ENCODE measurements around the gene DCAF8L1. TPM values are rescaled to one million over a fixed set of nuclear protein-coding genes. Genes with fewer than 3 reads are reported as not detected.

The DCAF8L1 gene
- not detected for total RNA-seq
- not detected for polyA plus RNA-seq (ENCODE audit: insufficient read depth, low read depth, low replicate concordance)
- long read RNA-seq, donor 1 = 0 reads
- long read RNA-seq, donor 2 = 0 reads
- long read RNA-seq, donor 3 = 0 reads
- long read RNA-seq, donor 4 = 0 reads
- long read RNA-seq, donor 5 = 0 reads
- long read RNA-seq, donor 6 = 0 reads
- long read RNA-seq, donor 7 = 0 reads
- long read RNA-seq, donor 8 = 0 reads
- long read RNA-seq, donor 9 = 0 reads
- long read RNA-seq, donor 10 = 0 reads

DNA sequence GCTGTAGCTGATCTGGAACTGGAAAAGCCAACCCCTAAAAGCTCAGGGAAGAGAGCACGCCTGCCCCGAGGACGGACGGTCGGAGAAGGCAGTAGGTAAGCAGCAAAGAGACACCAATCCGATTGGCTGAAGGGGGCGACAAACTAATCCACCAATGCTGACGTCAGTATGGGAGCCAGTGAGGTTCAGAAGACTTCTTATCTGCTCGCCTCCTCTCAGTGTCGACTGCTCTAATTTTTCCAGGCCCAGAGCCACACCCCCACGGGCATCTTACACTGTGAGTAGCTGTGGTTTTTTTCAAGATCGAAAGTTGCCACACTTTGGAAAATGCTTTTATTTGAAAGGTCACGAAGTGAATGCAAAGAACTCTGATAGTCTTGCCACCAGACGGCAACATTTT, at the start of gene DCAF8L1:
DCAF8L1 (minus strand) TSS at position 101 of the 400 bp plus-strand sequence. CDS start 115 bp downstream, outside the sequence.
- Histone ChIP-seq H3K27me3 (ENCODE audit: control insufficient read depth, insufficient read depth, low read length) (no peaks in the 10 kb centered on the region), H3K9ac (ENCODE audit: low read length in 3 of 3) (no peak within 1 kb of the TSS), H3K27ac (ENCODE audit: low read depth in 2 of 2, low read length in 2 of 2) (no peak within 1 kb of the TSS), H3K4me1 (ENCODE audit: control insufficient read depth in 2 of 3, insufficient read depth in 2 of 3, low read depth in 1 of 3, low read length in 3 of 3) (no peaks in the 10 kb centered on the region), H3K9me3 (ENCODE audit: control insufficient read depth in 2 of 3, insufficient read depth in 1 of 3, low read length in 3 of 3) (no peaks in the 10 kb centered on the region), H3K4me3 (ENCODE audit: low read length in 3 of 3) (no peak within 1 kb of the TSS), H3K36me3 (ENCODE audit: control insufficient read depth in 2 of 3, insufficient read depth in 3 of 3, low read length in 3 of 3) (no peaks in the 10 kb centered on the region)
- intact Hi-C loops (cut with DNase I) = no loop called here
- FAIRE-seq (no peak), DNase-seq (no peak)
- TF ChIP-seq, protein P1, sequence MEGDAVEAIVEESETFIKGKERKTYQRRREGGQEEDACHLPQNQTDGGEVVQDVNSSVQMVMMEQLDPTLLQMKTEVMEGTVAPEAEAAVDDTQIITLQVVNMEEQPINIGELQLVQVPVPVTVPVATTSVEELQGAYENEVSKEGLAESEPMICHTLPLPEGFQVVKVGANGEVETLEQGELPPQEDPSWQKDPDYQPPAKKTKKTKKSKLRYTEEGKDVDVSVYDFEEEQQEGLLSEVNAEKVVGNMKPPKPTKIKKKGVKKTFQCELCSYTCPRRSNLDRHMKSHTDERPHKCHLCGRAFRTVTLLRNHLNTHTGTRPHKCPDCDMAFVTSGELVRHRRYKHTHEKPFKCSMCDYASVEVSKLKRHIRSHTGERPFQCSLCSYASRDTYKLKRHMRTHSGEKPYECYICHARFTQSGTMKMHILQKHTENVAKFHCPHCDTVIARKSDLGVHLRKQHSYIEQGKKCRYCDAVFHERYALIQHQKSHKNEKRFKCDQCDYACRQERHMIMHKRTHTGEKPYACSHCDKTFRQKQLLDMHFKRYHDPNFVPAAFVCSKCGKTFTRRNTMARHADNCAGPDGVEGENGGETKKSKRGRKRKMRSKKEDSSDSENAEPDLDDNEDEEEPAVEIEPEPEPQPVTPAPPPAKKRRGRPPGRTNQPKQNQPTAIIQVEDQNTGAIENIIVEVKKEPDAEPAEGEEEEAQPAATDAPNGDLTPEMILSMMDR (IDR thresholded peaks at IDR 0.05; ENCODE audit: borderline replicate concordance, extremely low read depth, insufficient read depth) = no peak

DNA sequence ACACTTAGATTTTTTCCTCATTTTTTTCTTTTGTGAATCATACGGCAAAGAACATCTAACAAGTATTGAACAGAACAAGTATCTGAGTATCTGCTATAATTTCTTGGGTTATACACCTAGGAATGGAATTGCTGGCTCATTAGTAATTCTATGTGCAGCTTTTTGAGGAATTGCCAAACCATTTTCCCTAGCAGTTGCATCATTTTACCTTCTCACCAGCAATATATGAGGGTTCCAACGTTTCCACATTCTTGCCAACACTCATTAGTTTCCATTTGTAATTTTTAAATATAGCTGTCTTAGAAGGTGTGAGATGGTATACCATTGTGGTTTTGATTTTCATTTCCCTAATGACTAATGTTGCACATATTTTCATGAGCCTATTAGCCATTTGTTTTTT, 41.1 kb upstream of the DCAF8L1 start:
- no peak for FAIRE-seq
- H3K4me3 ChIP-seq (ENCODE audit: low read length in 3 of 3) = no peak overlapping the region
- DNase-seq = no peak
- no peaks in the 10 kb centered on the region for H3K4me1 ChIP-seq (ENCODE audit: control insufficient read depth in 2 of 3, insufficient read depth in 2 of 3, low read depth in 1 of 3, low read length in 3 of 3)
- H3K9ac ChIP-seq (ENCODE audit: low read length in 3 of 3) = no peak overlapping the region
- H3K27me3 ChIP-seq (ENCODE audit: control insufficient read depth, insufficient read depth, low read length) = no peaks in the 10 kb centered on the region
- H3K9me3 ChIP-seq (ENCODE audit: control insufficient read depth in 2 of 3, insufficient read depth in 1 of 3, low read length in 3 of 3) = no peaks in the 10 kb centered on the region
- H3K36me3 ChIP-seq (ENCODE audit: control insufficient read depth in 2 of 3, insufficient read depth in 3 of 3, low read length in 3 of 3) = no peaks in the 10 kb centered on the region
- H3K27ac ChIP-seq (ENCODE audit: low read depth in 2 of 2, low read length in 2 of 2) = no peak overlapping the region
- intact Hi-C loops (cut with DNase I) = no loop called here
- TF ChIP-seq, protein P1 (IDR thresholded peaks at IDR 0.05; ENCODE audit: borderline replicate concordance, extremely low read depth, insufficient read depth) = no peak

DNA sequence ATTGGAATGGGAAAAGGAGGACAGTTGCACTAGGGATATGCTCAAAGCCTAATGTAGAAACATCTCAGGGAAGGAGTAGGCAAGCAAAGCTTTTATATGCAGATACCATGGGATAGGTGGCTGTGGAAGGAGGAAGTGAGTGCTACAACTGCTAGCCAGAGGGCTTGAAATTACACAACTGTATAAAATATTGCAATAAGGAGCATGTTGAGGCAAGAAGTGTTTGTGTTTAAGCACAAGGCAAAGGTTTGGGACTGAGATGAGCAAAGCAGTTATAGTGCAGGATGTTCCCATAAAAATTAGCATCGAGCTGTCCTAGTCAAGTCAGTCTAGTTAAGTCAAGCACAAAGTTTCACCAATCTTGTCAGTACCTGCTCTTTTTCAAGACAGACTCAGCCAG, 35.6 kb upstream of the DCAF8L1 start:
- H3K4me3 ChIP-seq (ENCODE audit: low read length in 3 of 3) = no peak overlapping the region
- H3K36me3 ChIP-seq (ENCODE audit: control insufficient read depth in 2 of 3, insufficient read depth in 3 of 3, low read length in 3 of 3) = no peaks in the 10 kb centered on the region
- no peaks in the 10 kb centered on the region for H3K27me3 ChIP-seq (ENCODE audit: control insufficient read depth, insufficient read depth, low read length)
- TF ChIP-seq, protein P1 (IDR thresholded peaks at IDR 0.05; ENCODE audit: borderline replicate concordance, extremely low read depth, insufficient read depth) = no peak
- H3K4me1 ChIP-seq (ENCODE audit: control insufficient read depth in 2 of 3, insufficient read depth in 2 of 3, low read depth in 1 of 3, low read length in 3 of 3) = no peaks in the 10 kb centered on the region
- H3K9ac ChIP-seq (ENCODE audit: low read length in 3 of 3) = no peak overlapping the region
- H3K27ac ChIP-seq (ENCODE audit: low read depth in 2 of 2, low read length in 2 of 2) = no peak overlapping the region
- intact Hi-C loops (cut with DNase I) = no loop called here
- no peaks in the 10 kb centered on the region for H3K9me3 ChIP-seq (ENCODE audit: control insufficient read depth in 2 of 3, insufficient read depth in 1 of 3, low read length in 3 of 3)
- FAIRE-seq (no peak), DNase-seq (no peak)

DNA sequence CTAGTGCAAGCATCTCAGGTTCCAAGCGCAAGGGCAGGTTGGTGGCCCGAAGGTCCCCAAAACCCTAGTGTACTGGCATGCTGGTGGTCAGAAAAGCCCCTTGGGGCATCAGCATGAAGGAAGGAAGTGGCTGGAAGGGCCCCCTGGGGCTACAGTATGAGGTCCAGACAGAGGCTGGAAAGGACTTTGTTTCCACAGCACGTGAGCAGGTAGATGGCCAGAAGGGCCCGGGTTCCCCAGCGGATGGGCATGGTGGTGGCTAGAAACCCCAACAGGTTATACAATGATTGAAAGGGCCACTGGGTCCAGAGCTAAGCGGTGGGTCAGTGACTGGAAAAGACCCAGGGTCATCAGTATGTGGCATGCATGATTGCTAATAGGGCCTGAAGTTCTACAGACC, 34.7 kb upstream of the DCAF8L1 start:
- Histone ChIP-seq H3K9ac (ENCODE audit: low read length in 3 of 3) (no peak overlapping the region), H3K4me3 (ENCODE audit: low read length in 3 of 3) (no peak overlapping the region), H3K27me3 (ENCODE audit: control insufficient read depth, insufficient read depth, low read length) (no peaks in the 10 kb centered on the region), H3K4me1 (ENCODE audit: control insufficient read depth in 2 of 3, insufficient read depth in 2 of 3, low read depth in 1 of 3, low read length in 3 of 3) (no peaks in the 10 kb centered on the region), H3K9me3 (ENCODE audit: control insufficient read depth in 2 of 3, insufficient read depth in 1 of 3, low read length in 3 of 3) (no peaks in the 10 kb centered on the region), H3K27ac (ENCODE audit: low read depth in 2 of 2, low read length in 2 of 2) (no peak overlapping the region), H3K36me3 (ENCODE audit: control insufficient read depth in 2 of 3, insufficient read depth in 3 of 3, low read length in 3 of 3) (no peaks in the 10 kb centered on the region)
- intact Hi-C loops (cut with DNase I) = no loop called here
- DNase-seq (no peak), FAIRE-seq (no peak)
- TF ChIP-seq, protein P1 (IDR thresholded peaks at IDR 0.05; ENCODE audit: borderline replicate concordance, extremely low read depth, insufficient read depth) = no peak
